GM19438 (cell line): ENCODE data around the gene ANKRD13D.

Source experiments
- ATAC-seq: cut with Tn5 transposase; IDR thresholded peaks from one replicate; pipeline ENCODE4 v1.9.1; 2021; ENCODE audit warnings: low read depth; ENCODE audit not compliant: unreplicated experiment

The ANKRD13D gene

GRCh38 chr11:67261640-67261945 lies 27.5 kb upstream of the ANKRD13D start:
- no peak for ATAC-seq

GRCh38 chr11:67261946-67262681 lies 27.0 kb upstream of the ANKRD13D start:
- no peak for ATAC-seq

GRCh38 chr11:67262731-67263675 lies 26.1 kb upstream of the ANKRD13D start:
- ATAC-seq, result no peak

- no peak for ATAC-seq
Measured at GRCh38 chr11:67264260-67264659, 24.8 kb upstream of the ANKRD13D start.

GRCh38 chr11:67264877-67265632 lies 24.0 kb upstream of the ANKRD13D start:
- no peak for ATAC-seq

- ATAC-seq, result no peak
Measured at GRCh38 chr11:67265633-67266448, 23.3 kb upstream of the ANKRD13D start.

GRCh38 chr11:67266449-67267187 lies 22.5 kb upstream of the ANKRD13D start, which contains the start of gene GRK2:
Gene GRK2 (plus strand): TSS chr11:67266473. CDS start chr11:67266700, 227 bp downstream.
- ATAC-seq, result no peak

GRCh38 chr11:67267188-67268080 lies 21.7 kb upstream of the ANKRD13D start:
- no peak for ATAC-seq

- no peak for ATAC-seq
Measured at GRCh38 chr11:67268081-67268961, 20.8 kb upstream of the ANKRD13D start.

- no peak for ATAC-seq
Measured at GRCh38 chr11:67268962-67269268, 20.2 kb upstream of the ANKRD13D start.

- no peak for ATAC-seq
Measured at GRCh38 chr11:67269401-67270255, 19.5 kb upstream of the ANKRD13D start.

GRCh38 chr11:67270256-67271204 lies 18.6 kb upstream of the ANKRD13D start:
- ATAC-seq, result no peak

GRCh38 chr11:67271205-67271540 lies 17.9 kb upstream of the ANKRD13D start:
- no peak for ATAC-seq

- ATAC-seq, result no peak
Measured at GRCh38 chr11:67271541-67272284, 17.4 kb upstream of the ANKRD13D start.
